Stimulated activated CD8-positive, alpha-beta memory T cell treated with anti-CD3 and anti-CD28 coated beads, Interleukin-15, amount 100 ng/mL, for 24 hours (primary cell): ENCODE data around the gene EEF2K.

Experiments
- DNase-seq: peaks from one replicate; pipeline ENCODE4 v3.0.0-alpha.2; 2020; ENCODE audit warnings: low read depth

The EEF2K gene

GRCh38 chr16:22318690-22319358 lies 112.7 kb downstream of the EEF2K start:
- no peak for DNase-seq

GRCh38 chr16:22320572-22321339 lies 114.7 kb downstream of the EEF2K start:
- no peak for DNase-seq

GRCh38 chr16:22321340-22322001 lies 115.4 kb downstream of the EEF2K start:
- DNase-seq = no peak

- DNase-seq = no peak
These were observed 116.0 kb downstream of the EEF2K start for GRCh38 chr16:22322021-22322471.

- no peak for DNase-seq
These were observed 116.7 kb downstream of the EEF2K start for GRCh38 chr16:22322741-22323140.

GRCh38 chr16:22323173-22323958 lies 117.3 kb downstream of the EEF2K start:
- DNase-seq = no peak

- DNase-seq = no peak
These were observed 118.1 kb downstream of the EEF2K start for GRCh38 chr16:22323959-22324786.

GRCh38 chr16:22324787-22325597 lies 118.9 kb downstream of the EEF2K start:
- no peak for DNase-seq

GRCh38 chr16:22325598-22326368 lies 119.7 kb downstream of the EEF2K start:
- no peak for DNase-seq

GRCh38 chr16:22326369-22326652 lies 120.2 kb downstream of the EEF2K start:
- no peak for DNase-seq

GRCh38 chr16:22326771-22327445 lies 120.8 kb downstream of the EEF2K start:
- DNase-seq = no peak

GRCh38 chr16:22327446-22327775 lies 121.3 kb downstream of the EEF2K start:
- DNase-seq = no peak

GRCh38 chr16:22328081-22328725 lies 122.1 kb downstream of the EEF2K start:
- no peak for DNase-seq

GRCh38 chr16:22329199-22329695 lies 123.2 kb downstream of the EEF2K start:
- no peak for DNase-seq

- no peak for DNase-seq
These were observed 124.2 kb downstream of the EEF2K start for GRCh38 chr16:22330326-22330725.

GRCh38 chr16:22333457-22333994 lies 127.4 kb downstream of the EEF2K start:
- no peak for DNase-seq

- no peak for DNase-seq
These were observed 129.7 kb downstream of the EEF2K start for GRCh38 chr16:22335668-22336246.

- DNase-seq = no peak
These were observed 130.5 kb downstream of the EEF2K start for GRCh38 chr16:22336581-22336980.
